ENCODE measurements around the gene CSF2. TPM values are rescaled to one million over a fixed set of nuclear protein-coding genes. Genes with fewer than 3 reads are reported as not detected.

The CSF2 gene
- total RNA-seq, 1 experiment from 2014 or later, result 0.30 TPM

GRCh38 chr5:132101385-132101880, 27.8 kb downstream of the CSF2 start:
- H3K9ac ChIP-seq (ENCODE audit: low read length), result no peak overlapping the region
- no peak overlapping the region for H3K4me3 ChIP-seq (replicated peaks in 1 of 2; ENCODE audit: low read depth in 1 of 2, low read length in 2 of 2)
- DNase-seq (ENCODE audit: low read depth, low spot score) (no peak), ATAC-seq (no peak)
- no peaks in the 10 kb centered on the region for H3K9me3 ChIP-seq (ENCODE audit: control insufficient read depth in 1 of 2, insufficient read depth in 1 of 2, low read depth in 1 of 2, low read length in 2 of 2)
- no peaks in the 10 kb centered on the region for H3K36me3 ChIP-seq (ENCODE audit: control insufficient read depth in 1 of 2, insufficient read depth in 2 of 2, low read length in 2 of 2)
- H3K27me3 ChIP-seq (ENCODE audit: insufficient read depth, low read length), result no peaks in the 10 kb centered on the region
- peaks cover 24 to 34% of the 10 kb centered on the region in 2 experiments for H3K4me1 ChIP-seq (ENCODE audit: control insufficient read depth in 1 of 2, insufficient read depth in 2 of 2, low read length in 2 of 2)
- no TSS peak for BruUV-seq (replicated peaks)
- no peaks in the 10 kb centered on the region for H3K79me2 ChIP-seq (ENCODE audit: insufficient read depth, low read length)
- CTCF ChIA-PET, result interaction anchor here (1.2 kb wide), 1 partner anchor 36 kb away, joined by 3 read pairs; no protein-coding TSS in a partner anchor
- H3K4me2 ChIP-seq (ENCODE audit: low read length), result no peak overlapping the region
- no peak overlapping the region for H3K27ac ChIP-seq (ENCODE audit: low read depth, low read length)
- no peaks in the 10 kb centered on the region for H3K9me2 ChIP-seq (ENCODE audit: insufficient read depth)
- intact Hi-C loops (cut with micrococcal nuclease), result no loop called here
- H2AFZ ChIP-seq (ENCODE audit: low read depth, low read length, poor library complexity, severe bottlenecking), result no peak overlapping the region
- TF ChIP-seq JUND (IDR thresholded peaks at IDR 0.05) (no peak), SP1 (IDR thresholded peaks at IDR 0.05; ENCODE audit: low read depth) (no peak), ZFX (IDR thresholded peaks at IDR 0.05) (no peak), SIN3A (IDR thresholded peaks at IDR 0.05; ENCODE audit: low read depth) (no peak), ELF1 (IDR thresholded peaks at IDR 0.05; ENCODE audit: borderline replicate concordance, low read depth) (no peak), POLR2AphosphoS5 (IDR thresholded peaks at IDR 0.05; ENCODE audit: low read depth, low read length) (no peak), POLR2A (IDR thresholded peaks at IDR 0.05; ENCODE audit: borderline replicate concordance, extremely low read depth, insufficient read depth, insufficient read length) (no peak), FOSL1 (IDR thresholded peaks at IDR 0.05; ENCODE audit: low read depth) (no peak), YY1 (IDR thresholded peaks at IDR 0.05; ENCODE audit: extremely low read depth, insufficient replicate concordance, low read depth, low read length) (no peak), ZNF274 (IDR thresholded peaks at IDR 0.05; ENCODE audit: low read depth, low read length) (no peak), EGR1 (IDR thresholded peaks at IDR 0.05; ENCODE audit: low read depth) (no peak), CBX3 (IDR thresholded peaks at IDR 0.05; ENCODE audit: low read depth) (no peak)
- no peaks in the 10 kb centered on the region for H4K20me1 ChIP-seq (ENCODE audit: insufficient read depth)
- POLR2A ChIA-PET, result no interaction called here
- RAD21 ChIA-PET (ENCODE audit: low non-redundant PET in 1 of 2, low total read pairs in 2 of 2, uncharacterized antibody in 2 of 2, unreplicated experiment in 2 of 2), result no interaction called here

- H3K27me3 ChIP-seq (ENCODE audit: insufficient read depth, low read length), result no peaks in the 10 kb centered on the region
- H3K36me3 ChIP-seq (ENCODE audit: control insufficient read depth in 1 of 2, insufficient read depth in 2 of 2, low read length in 2 of 2), result no peaks in the 10 kb centered on the region
- intact Hi-C loops (cut with micrococcal nuclease), result no loop called here
- H3K9me3 ChIP-seq (ENCODE audit: control insufficient read depth in 1 of 2, insufficient read depth in 1 of 2, low read depth in 1 of 2, low read length in 2 of 2), result no peaks in the 10 kb centered on the region
- CTCF ChIA-PET, result interaction anchor here (1.2 kb wide), 1 partner anchor 37 kb away, joined by 3 read pairs; no protein-coding TSS in a partner anchor
- BruUV-seq (replicated peaks), result no TSS peak
- no peak overlapping the region for H2AFZ ChIP-seq (ENCODE audit: low read depth, low read length, poor library complexity, severe bottlenecking)
- H3K4me1 ChIP-seq (ENCODE audit: control insufficient read depth in 1 of 2, insufficient read depth in 2 of 2, low read length in 2 of 2), result peaks cover 24 to 34% of the 10 kb centered on the region in 2 experiments
- ATAC-seq (peak; percentile 5; the same call in 1 of the 2 replicates), DNase-seq (ENCODE audit: low read depth, low spot score) (no peak)
- no peak overlapping the region for H3K4me3 ChIP-seq (replicated peaks in 1 of 2; ENCODE audit: low read depth in 1 of 2, low read length in 2 of 2)
- H3K79me2 ChIP-seq (ENCODE audit: insufficient read depth, low read length), result no peaks in the 10 kb centered on the region
- POLR2A ChIA-PET, result no interaction called here
- peak overlapping the region; percentile 70 for H3K4me2 ChIP-seq (ENCODE audit: low read length)
- H4K20me1 ChIP-seq (ENCODE audit: insufficient read depth), result no peaks in the 10 kb centered on the region
- no peak overlapping the region for H3K9ac ChIP-seq (ENCODE audit: low read length)
- RAD21 ChIA-PET (ENCODE audit: low non-redundant PET in 1 of 2, low total read pairs in 2 of 2, uncharacterized antibody in 2 of 2, unreplicated experiment in 2 of 2), result no interaction called here
- H3K27ac ChIP-seq (ENCODE audit: low read depth, low read length), result no peak overlapping the region
- no peaks in the 10 kb centered on the region for H3K9me2 ChIP-seq (ENCODE audit: insufficient read depth)
- TF ChIP-seq EGR1 (IDR thresholded peaks at IDR 0.05; ENCODE audit: low read depth) (no peak), FOSL1 (IDR thresholded peaks at IDR 0.05; ENCODE audit: low read depth) (peak; percentile 33; the same call in 1 of the 2 replicates), SP1 (IDR thresholded peaks at IDR 0.05; ENCODE audit: low read depth) (0 out of 2 replicates have a peak, but pooled peaks have one; percentile 20)
Measured at GRCh38 chr5:132102101-132102701, 28.6 kb downstream of the CSF2 start.

Data from HCT116 (cell line).